ENCODE results near the gene EDEM2.
"Not testable (repeated sequence)": the region's sequence is repeated elsewhere in the genome, so short reads cannot be mapped to it uniquely, and the experiment has no call there.

EDEM2 gene

DNA sequence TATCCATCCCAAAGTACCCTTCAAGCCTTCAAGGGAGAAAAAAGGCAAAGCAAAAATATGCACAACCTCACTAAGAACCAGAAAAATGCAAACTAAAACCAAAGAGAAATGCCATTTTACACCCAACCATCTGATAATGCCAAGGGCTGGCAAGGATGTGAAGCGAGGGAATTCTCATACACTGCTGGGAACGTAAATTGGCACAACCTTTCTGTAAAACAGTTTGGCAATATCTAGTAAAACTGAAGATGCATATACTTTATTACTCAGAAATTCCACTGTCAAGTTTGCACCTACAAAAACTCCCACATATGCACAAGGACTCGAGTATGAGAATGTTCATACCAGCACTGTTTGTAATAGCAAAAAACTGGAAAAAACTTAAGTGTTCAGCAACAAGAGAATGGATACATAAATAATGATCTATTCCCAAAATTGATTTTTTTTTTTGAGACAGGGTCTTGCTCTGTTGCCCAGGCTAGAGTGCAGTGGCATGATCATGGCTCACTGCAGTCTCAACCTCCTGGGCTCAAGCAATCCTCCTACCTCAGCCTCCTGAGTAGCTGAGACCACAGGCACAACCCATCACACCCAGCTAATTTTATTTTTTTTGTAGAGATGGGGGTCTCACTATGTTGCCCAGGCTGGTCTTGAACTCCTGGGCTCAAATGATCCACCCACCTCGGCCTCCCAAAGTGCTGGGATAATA is 21.7 kb upstream of the EDEM2 start:
- DNase-seq (ENCODE audit: low read depth) = not testable (repeated sequence)

DNA sequence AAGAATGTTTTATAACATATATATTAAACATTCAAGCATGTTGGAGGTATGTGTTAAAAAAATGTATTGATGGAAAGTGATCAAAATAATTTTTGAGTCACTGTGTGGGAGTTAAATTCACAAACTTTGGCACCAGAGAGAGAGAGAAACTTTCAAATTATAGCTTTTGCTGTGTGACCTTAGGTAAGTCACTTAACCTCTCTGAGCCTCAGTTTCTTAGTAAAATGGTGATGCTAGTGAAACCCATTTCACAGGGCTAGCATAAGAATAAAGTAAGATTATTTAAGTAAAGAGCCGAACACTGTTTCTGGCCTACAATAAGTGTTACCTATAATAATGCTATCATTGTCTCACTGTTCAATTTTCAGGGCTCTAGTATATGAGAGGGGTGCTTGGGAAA is 20.7 kb upstream of the EDEM2 start:
- DNase-seq (ENCODE audit: low read depth) = no peak

DNA sequence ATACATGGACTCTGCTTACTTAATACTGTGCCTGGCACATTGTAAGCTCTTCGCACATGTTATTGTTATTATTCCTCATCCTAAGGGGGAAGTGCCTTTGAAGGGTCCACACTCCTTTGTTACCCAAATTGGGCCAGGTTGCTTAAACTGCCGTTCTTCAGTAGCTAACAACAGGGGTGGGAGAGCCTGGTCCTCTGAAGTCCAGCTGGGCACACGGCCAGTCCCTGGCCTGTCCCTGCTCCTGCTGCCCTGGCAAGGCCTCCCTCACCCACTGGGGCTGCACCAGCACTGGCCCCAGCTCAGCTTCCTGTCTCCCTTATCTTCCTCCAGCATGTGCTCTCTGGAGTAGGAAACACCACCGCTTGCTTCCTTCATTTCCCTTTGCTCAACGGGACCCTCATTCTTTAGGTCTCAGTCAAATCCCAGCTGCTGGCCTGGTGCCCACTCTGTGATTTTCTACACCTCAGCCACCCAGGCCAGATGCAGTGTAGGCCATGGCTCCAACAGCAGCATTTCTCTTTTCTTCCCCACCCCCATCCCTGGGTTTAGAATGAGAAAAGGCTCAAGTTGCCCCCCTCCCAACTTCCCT is 19.2 kb upstream of the EDEM2 start:
- no peak for DNase-seq (ENCODE audit: low read depth)

DNA sequence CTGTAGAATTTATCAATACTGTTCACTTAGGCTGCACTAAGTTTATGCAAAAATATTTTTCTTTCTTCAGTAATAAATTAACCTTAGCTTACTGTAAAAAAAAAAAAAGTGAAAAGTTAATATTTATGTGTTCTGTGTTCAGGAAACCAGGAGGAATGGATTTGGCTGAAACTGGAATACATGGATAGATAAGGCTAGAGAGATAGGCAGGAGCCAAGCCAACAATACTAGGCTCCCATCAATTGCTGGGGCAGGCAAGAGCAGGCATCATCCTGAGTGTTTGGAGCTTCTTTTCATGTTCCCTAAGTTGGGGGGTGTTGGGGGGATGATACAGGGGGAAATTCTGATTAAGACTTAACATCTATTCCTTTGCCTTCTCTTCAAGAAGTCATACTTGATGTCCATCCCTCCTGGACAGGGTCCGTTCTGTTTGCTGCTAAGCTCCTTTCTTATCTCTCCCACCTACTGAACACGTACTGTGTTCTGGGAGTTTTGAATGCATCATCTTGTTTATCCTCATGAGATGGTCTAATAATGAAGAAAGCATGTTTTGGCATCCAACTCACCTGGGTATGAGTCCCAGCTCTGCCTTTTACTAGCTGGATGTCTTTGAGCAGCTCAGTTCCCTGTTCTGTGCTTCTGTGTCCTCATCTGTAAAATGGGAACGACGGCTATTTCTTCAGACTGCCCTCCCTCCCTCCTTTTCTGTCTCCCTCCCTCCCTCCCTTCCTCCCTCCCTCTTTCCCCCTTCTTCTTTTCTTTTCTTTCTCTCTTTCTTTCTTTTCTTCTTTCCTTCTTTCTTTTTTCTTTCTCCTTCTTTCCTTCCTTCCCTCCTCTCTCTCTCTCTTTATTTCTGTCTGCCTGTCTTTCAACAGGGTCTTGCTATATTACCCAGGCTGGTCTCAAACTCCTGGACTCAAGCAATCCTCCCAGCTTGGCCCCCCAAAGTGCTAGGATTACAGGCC is 18.4 kb upstream of the EDEM2 start:
- no peak for DNase-seq (ENCODE audit: low read depth)

DNA sequence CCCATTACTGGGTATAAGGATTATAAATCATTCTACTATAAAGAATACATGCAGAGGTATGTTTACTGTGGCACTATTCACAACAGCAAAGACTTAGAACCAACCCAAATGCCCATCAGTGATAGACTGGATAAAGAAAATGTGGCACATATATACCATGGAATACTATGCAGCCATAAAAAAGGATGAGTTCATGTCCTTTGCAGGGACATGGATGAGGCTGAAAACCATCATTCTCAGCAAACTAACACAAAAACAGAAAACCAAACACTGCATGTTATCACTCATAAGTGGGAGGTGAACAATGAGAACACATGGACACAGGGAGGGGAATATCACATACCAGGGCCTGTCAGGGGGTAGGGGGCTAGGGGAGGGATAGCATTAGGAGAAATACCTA is 17.4 kb upstream of the EDEM2 start:
- not testable (repeated sequence) for DNase-seq (ENCODE audit: low read depth)

DNA sequence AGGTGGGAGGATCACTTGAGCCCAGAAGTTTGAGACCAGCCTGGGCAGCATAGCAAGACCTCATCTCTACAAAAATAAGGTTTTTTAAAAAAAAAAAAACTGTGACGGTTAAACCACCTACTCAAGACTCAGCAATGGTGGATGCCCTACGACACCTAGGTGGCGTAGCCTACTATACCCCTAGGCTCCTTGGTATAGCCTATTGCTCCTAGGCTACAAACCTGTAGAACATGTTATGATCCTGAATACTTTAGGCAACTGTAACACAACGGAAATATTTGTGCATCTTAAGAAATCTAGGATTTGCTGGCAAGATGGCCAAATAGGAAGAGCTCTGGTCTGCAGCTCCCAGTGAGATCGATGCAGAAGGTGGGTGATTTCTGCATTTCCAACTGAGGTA is 13.2 kb upstream of the EDEM2 start:
- not testable (repeated sequence) for DNase-seq (ENCODE audit: low read depth)

DNA sequence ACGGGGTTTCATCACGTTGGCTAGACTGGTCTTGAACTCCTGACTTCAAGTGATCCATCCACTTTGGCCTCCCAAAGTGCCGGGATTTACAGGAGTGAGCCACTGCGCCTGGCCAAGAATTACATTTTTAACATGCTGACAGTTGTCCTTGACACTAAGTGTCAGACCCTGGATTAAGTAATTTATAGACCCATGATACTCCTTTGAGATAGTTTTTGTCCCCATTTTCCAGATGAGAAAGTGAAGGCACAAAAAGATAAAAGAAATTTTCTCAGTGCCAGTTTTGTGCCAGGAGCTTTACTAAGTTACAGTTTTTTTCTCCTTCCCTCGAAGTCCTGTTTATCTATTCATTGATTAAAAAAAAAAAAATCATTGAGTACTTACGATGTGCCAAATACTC is 9.8 kb upstream of the EDEM2 start:
- DNase-seq (ENCODE audit: low read depth) = no peak

DNA sequence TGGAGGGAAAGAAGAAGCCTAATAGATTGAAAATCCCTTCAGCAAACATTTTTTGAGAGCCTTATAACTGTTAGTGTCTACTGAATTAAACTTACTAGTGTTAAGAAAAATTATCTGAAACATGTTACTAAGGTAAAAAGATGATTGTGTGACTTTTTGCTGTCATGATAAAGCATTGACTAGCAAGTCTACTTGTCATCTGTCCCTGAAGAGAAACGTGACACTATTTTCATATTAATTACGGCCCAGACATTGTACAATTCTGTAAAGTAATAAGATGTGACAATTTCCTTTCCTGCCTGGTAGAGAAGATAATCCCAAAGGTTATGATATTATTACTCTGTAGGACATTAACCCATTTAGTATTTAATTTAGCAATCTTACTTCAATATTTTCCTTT is 8.8 kb upstream of the EDEM2 start:
- no peak for DNase-seq (ENCODE audit: low read depth)

DNA sequence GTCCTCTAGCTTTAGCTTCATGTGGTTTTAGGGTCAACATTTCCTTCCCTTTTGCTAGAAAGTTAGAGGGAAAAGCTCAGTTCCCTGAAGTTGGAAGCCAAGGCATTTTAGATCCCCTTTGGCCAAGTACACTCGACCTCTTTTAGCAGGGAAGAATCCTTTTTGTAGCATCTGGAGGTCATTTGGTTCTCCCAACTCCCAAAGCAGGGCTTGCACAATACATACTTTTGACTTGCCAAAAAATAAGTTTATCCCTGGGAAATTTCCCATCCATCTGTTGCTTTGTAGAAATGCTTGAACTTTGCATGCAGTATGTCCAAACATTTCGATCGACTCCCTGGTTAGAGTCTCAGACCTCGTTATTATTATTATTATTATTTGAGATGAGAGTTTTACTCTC is 4.6 kb upstream of the EDEM2 start:
- DNase-seq (ENCODE audit: low read depth) = no peak

DNA sequence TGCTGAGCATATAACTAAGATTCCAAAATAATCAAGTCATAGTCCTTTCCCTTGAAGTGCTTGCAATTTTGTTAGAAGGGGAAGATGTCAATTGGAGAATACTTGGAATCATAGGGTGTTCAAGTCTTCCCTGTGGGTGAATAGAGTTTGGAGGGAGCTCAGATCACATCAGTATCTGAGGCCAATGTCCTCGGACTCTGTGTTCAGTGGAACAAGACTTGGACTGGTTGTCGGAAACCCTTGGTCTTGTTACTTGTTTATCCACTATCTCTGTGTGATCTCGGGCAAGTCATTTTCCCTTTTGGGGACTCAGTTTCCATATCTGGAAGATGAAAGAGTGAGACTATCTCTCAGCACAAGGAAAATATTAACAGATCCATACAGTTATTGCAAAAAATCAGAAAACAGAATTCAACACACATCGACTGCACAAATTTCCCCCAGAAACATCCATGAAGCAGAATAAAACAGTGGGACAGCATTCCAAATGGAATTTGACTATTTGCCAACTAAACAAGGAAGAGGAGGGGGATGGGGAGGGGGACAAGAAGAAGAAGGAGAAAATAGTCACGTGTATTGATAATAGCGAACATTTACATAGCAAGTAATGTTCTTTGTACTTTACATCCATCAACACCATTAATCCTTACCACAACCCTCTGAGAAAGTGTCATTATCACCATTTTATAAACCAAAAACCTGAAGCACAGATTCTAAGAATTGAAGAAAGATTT is 3.9 kb upstream of the EDEM2 start:
- no peak for DNase-seq (ENCODE audit: low read depth)

DNA sequence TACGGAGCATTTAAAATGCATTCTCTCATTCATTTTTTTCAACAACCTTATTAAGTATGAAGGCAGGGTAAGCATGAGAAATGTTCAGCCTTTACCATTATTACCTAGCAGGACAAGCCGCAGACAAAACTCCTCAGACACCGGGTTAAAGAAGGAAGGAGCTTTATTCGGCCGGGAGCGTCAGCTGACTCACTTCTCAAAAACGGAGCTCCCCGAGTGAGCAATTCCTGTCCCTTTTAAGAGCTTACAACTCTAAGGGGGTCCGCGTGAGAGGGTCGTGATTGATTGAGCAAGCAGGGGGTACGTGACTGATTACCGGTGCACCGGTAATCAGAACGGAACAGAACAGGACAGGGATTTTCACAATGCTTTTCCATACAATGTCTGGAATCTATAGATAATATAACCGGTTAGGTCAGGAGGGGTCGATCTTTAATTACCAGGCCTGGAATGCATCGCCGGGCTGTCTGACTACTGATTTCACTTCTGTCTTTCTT is 487 bp upstream of the EDEM2 start:
- DNase-seq (ENCODE audit: low read depth) = not testable (repeated sequence)

DNA sequence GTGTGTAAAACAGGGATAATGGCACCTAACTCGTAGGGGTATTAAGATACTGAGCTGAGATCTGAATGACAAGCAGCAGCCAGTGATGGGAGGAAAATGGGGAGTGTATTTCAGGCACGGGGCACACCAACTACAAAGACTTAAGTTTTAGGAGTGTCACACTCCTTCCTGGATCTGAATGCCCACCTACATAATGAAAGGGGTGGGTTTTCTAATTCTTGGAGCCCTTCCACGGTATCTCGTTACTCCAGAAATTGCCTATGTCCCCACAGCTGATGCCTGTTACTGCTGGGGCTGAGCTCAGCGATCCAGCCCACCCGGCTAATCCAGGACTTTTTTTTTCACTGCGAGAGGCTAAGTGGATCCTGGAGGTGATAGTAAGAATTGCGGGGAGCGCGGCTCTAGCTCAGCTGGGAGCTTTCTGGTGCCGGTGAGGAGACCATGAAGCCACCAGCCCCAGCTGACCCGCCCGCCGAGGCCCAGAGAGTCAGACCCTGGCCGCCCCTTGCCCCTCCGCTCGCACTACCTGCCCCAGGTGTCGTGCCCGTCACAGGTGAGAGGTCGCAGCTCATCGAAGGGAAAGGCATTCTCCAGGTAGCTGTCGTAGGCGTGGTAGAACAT is 727 bp downstream of the EDEM2 start:
- no peak for DNase-seq (ENCODE audit: low read depth)

DNA sequence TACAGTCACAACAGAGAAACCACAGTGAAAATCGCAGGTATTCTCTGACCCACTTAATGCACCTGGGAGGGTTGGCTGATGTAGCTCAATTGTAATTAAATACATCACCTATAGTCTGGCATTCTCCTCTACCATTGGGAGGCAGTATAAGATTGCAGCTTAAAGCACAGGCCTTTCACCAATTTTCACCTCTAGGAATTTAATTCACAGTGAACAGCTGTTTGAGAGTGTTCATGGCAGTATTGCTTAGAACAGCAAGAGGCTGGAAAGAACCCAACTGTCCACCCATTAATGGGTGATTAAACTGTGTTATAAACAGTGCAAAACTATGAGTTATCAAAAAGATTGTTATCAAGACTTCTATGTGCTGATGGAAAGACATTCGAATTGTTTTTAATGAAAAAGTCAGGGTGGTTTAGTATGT is 2.0 kb downstream of the EDEM2 start:
- no peak for DNase-seq (ENCODE audit: low read depth)

DNA sequence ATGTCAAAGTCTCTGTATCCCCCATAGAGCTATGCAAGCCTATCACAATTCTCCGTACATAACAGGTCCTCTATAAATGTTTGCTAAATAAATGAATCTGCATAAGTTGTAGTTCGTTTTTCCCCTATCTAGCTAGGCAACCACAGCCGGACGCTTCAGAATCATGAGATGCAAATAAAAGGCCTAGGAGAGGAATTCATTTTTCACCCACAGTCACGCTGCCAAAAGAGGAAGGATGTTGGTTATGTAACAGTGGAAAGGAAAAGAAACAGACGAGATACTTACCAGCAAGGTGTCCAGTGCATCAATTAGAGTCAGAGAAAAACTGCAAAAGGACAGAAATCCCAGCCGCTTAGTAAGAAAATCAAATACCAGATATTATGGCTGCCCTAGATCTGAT is 2.4 kb downstream of the EDEM2 start:
- no peak for DNase-seq (ENCODE audit: low read depth)

DNA sequence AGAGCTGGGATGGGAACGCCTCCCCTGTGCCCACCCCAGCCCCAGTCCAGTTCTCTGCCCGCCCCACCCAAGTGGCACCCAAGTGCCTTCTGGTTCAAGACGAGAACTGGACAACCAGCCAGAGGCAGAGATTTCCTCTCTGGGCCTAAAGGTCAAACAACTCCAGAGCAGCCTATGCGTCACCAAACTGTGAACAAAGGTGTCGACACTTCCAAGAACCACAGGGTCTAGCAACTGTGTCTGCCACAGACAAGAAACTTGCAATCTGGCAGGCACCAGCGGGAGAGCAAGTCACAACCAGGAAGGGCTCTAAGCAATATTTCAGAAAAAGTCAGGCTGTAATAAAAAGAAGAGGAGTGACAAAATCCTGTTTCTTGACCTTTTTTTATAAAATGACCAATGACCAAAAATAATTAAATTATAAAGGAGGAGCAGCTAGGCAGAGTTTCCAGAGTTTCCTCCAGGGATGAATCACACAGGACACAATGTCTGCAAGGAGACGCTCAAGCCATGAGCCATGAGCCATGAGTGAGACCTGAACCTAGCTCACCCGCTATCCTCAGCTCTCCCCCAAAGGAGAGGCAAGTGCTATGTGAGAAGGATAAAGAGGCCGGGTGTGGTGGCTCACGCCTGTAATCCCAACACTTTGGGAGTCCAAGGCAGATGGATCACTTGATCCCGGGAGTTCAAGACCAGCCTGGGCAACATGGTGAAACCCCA is 11.1 kb downstream of the EDEM2 start:
- DNase-seq (ENCODE audit: low read depth) = no peak

DNA sequence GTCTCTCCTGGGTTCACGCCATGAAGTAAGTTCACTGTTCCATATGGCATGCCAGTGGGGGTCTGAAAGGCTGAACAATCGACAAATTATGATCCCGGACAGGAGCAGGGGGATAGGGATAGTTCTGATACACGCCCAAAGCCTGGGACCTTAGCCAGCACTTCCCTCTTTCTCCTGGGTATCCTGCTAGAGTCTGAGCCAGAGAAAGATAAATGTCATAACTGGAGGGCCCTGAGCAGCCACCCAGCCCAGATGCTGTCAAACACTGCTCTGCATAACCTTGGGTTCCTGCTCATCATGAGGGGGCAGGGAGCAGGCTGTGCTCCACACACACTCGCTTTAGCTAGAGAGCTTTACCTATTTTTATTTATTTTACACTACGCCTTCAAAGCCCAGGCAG is 12.3 kb downstream of the EDEM2 start:
- no peak for DNase-seq (ENCODE audit: low read depth)

DNA sequence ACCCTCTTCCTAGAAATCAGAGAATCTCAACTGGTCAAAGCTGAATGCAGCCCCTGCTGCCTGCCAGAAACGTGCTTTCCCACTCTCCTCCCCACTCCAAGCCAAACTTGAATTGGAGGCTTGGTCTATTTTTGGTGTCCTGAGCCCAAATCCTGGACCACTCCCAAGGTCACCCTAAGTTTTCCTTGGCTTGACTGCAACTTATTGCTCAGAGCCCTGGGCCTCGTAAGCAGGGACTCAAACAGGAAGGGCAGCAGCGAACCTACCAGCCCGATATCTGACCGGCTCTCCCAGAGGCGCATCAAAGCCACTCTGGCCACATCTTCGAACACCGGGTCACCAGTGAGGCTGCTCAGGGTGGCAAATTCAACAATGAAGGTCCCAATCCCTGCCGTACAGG is 12.7 kb downstream of the EDEM2 start:
- no peak for DNase-seq (ENCODE audit: low read depth)

DNA sequence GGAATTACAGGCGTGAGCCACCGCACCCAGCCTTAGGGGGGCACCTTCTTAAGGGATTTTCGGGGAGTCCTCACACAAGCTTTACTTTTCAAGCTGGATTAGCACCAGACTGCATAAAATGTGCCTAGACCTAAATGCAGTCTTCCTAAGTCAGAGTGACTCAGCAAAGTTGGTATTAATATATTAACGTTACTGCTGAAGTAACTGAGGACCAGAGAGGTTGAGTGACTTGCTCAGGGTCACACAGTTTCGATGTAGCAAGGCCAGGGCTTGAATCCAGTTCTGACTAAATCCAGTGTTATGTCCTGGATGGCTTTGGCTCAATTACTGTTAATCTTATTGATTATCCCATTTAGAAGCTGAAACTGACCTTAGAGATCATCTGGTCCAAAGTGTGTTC is 13.4 kb downstream of the EDEM2 start:
- no peak for DNase-seq (ENCODE audit: low read depth)

DNA sequence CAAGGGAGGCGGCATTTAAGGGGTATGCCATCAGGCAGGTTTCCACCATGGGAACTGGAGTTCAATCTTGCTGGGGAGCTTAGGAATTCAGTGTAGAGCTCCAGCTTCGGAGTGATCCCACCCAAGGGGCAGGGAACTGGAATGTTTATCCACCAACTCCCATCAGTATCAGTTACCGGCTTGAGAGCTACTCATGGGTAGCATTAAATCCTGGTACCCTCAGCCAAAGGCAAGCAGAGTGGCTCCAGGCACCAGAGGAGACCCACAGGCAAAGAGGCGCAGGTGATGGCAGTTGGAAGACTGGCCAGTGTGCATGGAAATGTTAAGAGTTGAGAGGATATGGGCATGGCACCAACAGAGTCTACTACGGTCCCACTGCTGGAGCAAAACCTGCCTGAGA is 14.1 kb downstream of the EDEM2 start:
- DNase-seq (ENCODE audit: low read depth) = no peak

DNA sequence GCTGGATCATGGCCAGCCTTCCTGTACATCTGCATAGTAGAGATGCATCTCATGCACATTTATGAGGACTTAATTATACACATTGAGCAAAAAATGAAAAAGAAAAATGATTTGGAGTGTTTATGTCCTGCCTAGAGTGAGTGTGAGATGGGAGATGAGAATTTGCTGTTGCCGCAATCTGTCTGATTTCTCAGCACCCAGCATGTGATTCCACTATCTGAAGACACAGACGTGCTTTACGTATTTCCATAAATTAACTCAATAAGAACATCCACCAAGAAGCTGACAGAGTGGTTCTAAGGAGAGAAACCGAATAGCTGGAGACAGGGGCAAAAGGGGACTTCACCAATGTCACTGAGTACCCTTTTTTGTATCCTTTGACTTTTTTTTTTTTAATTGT is 15.2 kb downstream of the EDEM2 start:
- DNase-seq (ENCODE audit: low read depth) = no peak

DNA sequence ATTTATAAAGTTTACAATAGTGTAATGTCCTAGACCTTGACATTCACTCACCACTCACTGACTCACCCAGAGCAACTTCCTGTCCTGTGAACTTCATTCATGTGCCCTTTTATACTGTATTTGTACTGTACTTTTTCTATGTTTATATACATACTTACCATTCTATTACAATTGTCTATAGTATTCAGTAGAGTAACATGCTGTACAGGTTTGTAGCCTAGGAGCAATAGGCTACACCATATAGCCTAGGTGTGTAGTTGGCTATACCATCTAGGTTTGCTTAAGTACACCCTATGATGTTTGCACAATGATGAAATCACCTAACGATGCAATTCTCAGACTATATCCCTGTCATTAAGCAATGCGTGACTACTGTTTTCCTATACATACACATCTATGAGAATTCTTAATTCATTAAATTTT is 17.5 kb downstream of the EDEM2 start:
- DNase-seq (ENCODE audit: low read depth) = no peak
